HG03571 (cell line): ENCODE data around the gene ARPC4.
"Not testable (repeated sequence)": the region's sequence is repeated elsewhere in the genome, so short reads cannot be mapped to it uniquely, and the experiment has no call there.

Source experiments
- ATAC-seq: cut with Tn5 transposase; IDR thresholded peaks from one replicate; pipeline ENCODE4 v1.9.1; 2021; ENCODE audit not compliant: unreplicated experiment

ARPC4 gene

DNA sequence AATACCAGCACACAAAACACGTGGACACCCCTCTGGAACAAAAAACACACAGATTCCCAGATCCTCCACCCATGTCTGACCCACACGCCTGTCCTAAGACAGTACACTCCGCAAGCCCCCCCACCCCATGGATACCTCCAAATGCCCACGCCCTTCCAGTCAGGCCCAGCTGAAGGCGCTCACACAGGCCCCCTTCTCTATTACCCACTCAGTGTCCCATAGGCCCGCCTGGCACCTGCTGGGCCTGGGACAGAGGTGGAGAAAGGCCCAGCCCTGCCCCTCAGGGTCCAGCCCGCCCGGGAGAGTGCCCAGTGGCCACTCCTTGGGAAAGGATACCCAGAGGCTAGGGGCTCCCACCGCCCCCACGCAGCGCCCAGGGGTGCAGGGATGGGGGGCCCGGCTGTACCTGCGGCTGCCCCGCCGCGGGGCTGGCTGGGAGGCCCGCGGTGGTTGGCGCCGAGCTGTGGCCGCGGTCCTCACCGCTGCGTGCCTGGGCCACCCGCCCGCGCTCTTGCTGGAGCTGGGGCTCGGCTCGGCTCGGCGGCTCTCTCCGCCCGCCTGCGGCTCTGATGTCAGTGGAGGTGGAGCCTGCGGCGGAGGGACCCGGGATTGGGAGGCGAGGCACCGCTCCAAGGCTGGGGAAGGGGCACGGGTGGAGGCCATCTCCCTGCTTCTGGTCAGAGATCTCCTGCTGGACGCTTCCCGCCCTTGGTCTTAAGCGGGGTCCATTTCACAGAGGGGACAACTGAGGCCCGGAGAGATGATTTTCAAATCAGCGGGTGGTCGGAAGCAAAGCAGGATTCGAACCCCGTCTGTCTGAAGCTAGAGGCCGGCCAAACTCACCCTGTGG lies 23.2 kb upstream of the ARPC4 start, which contains the start of gene CAMK1:
Gene CAMK1 (minus strand): TSS at position 522 of the 850 bp plus-strand sequence. CDS start 2,198 bp downstream, outside the sequence.
- no peak for ATAC-seq

DNA sequence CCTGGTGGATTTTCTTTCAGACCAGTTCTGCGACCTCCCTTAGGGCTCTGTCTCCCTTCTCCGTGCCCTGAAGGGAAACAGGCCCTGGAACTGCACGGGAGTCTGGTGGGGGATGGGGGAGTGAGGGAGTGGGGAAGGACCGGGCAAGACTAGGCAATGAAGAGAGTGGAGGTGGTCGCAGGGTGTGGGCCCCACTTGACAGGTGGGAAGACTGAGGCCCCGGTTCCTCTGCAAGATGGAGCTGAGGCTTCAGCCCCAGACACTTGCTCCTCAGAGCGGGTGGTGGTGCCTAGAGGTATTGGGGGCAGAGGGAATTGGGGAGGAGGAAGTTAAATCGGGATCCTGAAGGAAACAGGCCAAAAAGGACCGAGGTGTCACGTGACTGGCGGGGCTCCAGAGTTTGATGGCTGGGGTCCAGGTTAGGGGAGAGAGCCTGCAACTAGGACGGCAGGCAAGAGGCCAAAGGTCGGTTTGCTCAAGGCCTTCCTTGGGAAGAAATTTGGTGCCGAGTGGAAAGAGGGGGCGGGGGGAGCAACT lies 22.5 kb upstream of the ARPC4 start:
- ATAC-seq: no peak

- ATAC-seq: not testable (repeated sequence)
These were observed 21.9 kb upstream of the ARPC4 start for GRCh38 chr3:9771007-9771406.

GRCh38 chr3:9776896-9777693 lies 15.8 kb upstream of the ARPC4 start:
- ATAC-seq: no peak

- no peak for ATAC-seq
These were observed 15.2 kb upstream of the ARPC4 start for GRCh38 chr3:9777694-9778021.

DNA sequence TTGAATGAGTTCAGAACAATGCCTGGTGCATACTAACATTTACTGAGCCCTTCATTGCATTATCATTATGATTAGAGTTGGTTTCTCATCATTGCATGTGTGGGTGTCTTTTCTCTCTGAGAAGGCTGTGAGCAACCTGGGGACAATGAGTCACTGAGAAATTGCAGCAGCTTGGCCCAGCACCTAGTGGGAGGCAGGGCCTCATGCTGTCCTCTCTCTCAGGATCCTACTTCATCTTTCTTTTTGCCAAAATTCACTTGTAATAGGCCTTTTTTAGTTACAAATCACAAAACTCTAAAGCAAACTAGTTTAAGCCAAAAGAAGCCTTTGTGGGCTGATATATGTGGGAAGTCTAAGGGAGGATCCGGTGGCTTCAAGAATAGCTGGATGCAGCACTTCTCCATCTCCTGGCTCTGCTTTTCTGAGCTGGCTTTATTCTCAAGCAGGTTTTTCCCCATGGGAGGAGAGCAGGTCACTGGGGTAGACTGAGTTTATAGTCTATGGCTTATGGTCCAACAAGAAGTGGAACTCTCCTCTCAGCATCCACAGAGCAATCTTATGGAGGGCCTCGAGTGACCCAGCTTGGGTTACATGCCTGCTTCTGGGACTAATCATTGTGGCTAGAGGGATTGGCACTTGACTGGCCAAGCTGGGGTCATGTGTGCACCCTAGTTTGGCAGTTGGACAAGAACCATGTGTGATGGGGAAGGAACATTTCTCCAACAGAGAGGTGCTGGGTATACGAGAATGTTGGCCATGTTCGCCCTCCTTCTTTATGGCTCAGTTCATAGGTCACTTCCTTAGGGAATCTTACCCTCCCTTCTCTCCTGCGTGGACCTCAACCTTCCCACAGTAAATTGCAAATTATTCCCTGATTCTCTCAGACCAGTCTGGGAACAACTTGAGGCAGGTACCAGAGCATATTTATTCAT lies 14.5 kb upstream of the ARPC4 start:
- no peak for ATAC-seq

- no peak for ATAC-seq
These were observed 13.7 kb upstream of the ARPC4 start for GRCh38 chr3:9779075-9779593.

GRCh38 chr3:9779721-9780457 lies 13.0 kb upstream of the ARPC4 start:
- ATAC-seq: peak; percentile 56

DNA sequence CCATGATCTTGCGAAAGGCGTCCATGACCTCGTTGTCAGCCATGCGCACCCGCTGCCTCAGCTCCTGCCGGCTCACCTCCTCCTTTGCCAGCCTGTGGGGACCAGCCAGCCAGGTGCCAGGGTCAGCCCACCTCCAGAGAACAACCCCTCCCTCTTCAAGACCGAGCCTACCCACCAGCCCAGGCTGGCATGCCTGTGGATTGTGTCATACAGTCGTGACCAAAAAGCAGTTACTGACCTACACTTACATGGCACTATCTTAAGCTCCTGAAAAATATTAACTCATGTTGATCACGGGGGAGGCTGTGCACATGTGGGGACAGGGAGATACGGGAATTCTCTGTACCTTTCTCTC lies 12.4 kb upstream of the ARPC4 start:
- ATAC-seq: no peak

DNA sequence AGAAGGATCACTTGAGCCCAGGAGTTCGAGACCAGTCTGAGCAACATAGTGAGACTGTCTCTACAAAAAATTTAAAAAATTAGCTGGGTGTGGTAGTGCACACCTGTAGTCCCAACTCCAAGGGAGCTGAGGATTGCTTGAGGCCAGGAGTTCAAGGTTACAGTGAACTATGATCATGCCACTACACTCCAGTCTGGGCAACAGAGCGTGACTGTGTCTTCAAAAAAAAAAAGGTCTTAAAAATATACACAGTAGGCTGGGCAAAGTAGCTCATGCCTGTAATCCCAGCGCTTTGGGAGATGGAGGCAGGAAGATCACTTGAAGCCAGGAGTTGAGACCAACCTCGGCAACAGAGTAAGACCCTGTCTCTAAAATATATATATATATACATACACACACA lies 12.0 kb upstream of the ARPC4 start:
- ATAC-seq: no peak

DNA sequence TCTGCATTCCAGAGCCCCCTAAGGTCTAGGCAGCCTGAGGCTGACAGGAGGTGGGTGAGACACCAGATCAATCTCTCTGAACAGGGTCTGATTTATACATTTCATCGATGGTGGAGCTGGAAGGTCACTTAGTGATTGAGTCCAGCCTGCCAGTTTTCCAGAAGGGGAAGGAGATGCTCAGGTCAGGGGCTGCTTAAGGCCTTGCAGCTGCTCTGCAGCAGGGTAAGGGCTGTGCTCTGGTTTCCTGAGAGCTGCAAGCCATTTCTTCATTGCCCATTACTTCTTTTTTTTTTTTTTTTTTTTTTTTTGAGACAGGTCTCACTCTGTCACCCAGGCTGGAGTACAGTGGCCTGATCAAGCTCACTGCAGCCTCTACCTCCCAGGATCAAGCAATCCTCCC lies 11.3 kb upstream of the ARPC4 start:
- no peak for ATAC-seq

DNA sequence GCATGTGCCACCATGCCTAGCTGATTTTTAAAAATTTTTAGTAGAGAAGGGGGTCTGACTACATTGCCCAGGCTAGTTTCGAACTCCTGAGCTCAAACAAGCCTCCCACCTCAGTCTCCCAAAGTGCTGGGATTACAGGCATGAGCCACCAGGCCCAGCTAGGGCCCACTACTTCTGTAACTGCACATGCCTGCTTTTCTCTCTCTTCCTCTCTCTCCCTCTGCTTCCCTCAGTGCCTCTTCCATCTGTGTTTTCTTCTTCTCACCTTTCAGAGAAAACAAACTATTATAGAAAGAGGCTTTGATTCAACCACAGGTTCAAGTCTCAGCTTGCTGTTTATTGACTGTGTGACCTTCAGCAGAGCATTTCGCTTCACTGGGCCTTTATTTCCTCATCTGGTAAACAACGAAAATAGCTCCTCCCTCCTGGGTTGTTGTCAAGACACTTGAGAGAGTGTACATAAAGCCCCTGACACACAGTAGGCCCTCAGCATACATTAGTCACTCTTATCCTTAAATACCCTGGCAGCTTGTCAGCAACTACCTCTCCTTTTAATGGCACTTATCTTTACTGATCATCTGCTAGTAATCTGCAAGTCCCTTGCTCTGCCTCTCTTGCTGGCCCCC lies 10.8 kb upstream of the ARPC4 start:
- no peak for ATAC-seq

DNA sequence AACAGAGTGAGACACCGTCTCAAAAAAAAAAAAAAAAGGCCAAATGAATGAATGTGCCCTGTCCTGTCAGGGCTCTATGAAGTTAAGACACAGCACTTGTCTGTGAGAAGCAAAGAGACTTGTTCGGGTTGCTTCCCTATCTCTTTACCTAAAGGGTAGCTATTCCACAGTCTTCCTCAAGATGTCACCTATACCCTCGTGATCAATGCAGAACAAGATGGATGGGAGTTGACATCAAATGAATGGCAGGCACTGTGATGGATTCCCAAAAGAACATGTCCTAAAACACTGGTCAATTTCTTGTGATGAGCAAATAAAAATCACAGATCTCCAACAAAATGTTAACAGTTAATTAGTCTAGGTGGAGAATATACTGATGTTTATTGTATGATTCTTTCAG lies 10.1 kb upstream of the ARPC4 start:
- ATAC-seq: no peak

DNA sequence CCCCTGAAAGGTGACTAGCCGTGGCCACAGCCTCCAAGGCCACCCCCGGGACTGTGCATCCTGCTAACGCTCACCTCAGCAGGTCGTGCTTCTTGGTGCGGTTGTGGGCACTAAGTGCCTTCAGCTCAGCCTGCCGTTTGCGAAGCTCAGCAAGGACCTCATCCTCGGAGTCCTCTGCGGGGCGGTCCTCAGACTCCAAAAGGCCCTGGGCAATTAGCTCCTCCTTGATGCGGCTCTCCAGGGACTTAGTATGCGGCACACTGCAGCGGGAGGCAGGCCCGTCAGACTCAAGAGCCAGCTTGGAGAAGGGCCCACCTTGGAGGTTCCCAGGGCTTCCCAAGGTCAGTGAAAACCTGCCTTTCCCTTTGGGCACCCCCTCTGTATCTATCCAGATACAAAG lies 8.9 kb upstream of the ARPC4 start:
- ATAC-seq: no peak

DNA sequence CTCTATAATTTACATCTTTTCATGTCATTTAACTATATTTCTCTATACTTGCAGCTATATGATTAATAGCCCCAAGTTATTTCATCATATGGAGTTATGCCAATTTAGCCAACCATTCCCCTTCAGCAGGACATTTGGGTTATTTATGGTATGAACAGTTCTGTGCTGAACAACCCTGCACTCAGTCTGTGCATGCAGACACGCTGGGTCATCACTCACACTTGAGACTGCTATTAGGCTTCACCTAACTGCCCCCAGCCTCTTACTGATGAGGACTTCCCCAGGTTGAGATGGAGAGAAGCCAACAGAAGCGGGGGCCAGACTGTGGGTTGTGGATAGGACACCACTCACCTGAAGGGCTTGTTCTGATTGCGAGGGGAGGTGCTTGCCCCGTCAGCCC lies 7.9 kb upstream of the ARPC4 start:
- no peak for ATAC-seq

GRCh38 chr3:9785602-9786001 lies 7.3 kb upstream of the ARPC4 start:
- ATAC-seq: no peak

DNA sequence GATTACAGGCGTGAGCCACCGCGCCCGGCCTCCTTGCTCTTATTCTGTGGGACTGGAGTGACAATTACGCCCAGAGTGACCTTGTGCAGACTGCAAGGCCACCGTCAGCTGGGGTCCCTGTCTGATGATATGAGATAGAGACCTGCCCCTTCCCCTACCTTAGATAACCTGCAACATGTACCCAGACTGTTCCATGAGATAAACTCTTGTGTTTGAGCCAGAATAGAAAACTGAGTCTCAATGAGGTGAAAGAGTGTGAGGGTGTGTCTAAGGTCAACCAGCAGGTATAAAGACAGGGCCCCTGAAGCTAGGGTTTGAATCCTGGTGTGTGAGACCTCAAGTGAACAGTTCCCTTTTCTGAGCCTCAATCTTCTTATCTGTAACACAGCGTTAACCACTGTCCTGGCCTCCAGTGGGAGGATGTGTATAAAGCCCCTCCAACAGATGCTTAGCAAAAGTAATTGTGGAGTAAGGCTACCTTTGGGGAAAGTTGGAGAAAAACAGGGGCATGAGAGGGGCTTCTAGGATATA lies 6.6 kb upstream of the ARPC4 start:
- no peak for ATAC-seq

GRCh38 chr3:9786825-9787669 lies 5.8 kb upstream of the ARPC4 start:
- ATAC-seq: no peak
